Neural progenitor cell (in vitro differentiated cells): ENCODE data around the gene PSD4. TPM values are rescaled to one million over a fixed set of nuclear protein-coding genes. Genes with fewer than 3 reads are reported as not detected.

Experiments used
- DNase-seq: peaks from one replicate; pipeline ENCODE4 v3.0.0-alpha.2; 2016; ENCODE audit warnings: low spot score
- H2AFZ ChIP-seq: fragments of 200-600 bp; sonication (generic); replicated peaks from 2 replicates; pipeline ENCODE4 v1.6.1; 2016; ENCODE audit warnings: antibody characterized with exemption
- H3F3A ChIP-seq: fragments of 200-600 bp; sonication (generic); 2 replicates; pipeline ENCODE4 v1.6.1; 2016; ENCODE audit warnings: antibody characterized with exemption, low read depth
- H3K27ac ChIP-seq: fragments of 200-600 bp; sonication (generic); 2 replicates; pipeline ENCODE4 v1.5.1; 2016; ENCODE audit warnings: mild to moderate bottlenecking
- H3K27me3 ChIP-seq: fragments of 200-600 bp; sonication (generic); 2 replicates; pipeline ENCODE4 v1.6.1; 2016; ENCODE audit warnings: mild to moderate bottlenecking, moderate library complexity
- H3K36me3 ChIP-seq: fragments of 200-600 bp; sonication (generic); 2 replicates; pipeline ENCODE4 v1.5.1; 2016
- H3K4me1 ChIP-seq: fragments of 200-600 bp; sonication (generic); 2 replicates; pipeline ENCODE4 v1.6.1; 2016; ENCODE audit warnings: mixed run types
- H3K4me2 ChIP-seq: fragments of 200-600 bp; sonication (generic); 2 replicates; pipeline ENCODE4 v1.6.1; 2016
- H3K4me3 ChIP-seq: fragments of 200-600 bp; sonication (generic); 2 replicates; pipeline ENCODE4 v1.5.1; 2016
- H3K79me2 ChIP-seq: fragments of 200-600 bp; sonication (generic); 2 replicates; pipeline ENCODE4 v1.6.1; 2016; ENCODE audit warnings: low read depth
- H3K9ac ChIP-seq: fragments of 200-600 bp; sonication (generic); 2 replicates; pipeline ENCODE4 v1.6.1; 2016
- H3K9me3 ChIP-seq: fragments of 200-600 bp; sonication (generic); 2 replicates; pipeline ENCODE4 v1.5.1; 2016; ENCODE audit warnings: low read depth
- H4K20me1 ChIP-seq: fragments of 200-600 bp; sonication (generic); 2 replicates; pipeline ENCODE4 v1.6.1; 2016; ENCODE audit warnings: low read depth
- H3K27ac Mint-ChIP-seq: 3 replicates; pipeline ENCODE4 v1.8.0; 2021; ENCODE audit warnings: mixed read lengths
- H3K27me3 Mint-ChIP-seq: 2 replicates; pipeline ENCODE4 v1.8.0; 2022; ENCODE audit warnings: low read depth, mild to moderate bottlenecking, inconsistent platforms, moderate library complexity, mixed read lengths; ENCODE audit not compliant: insufficient read depth
- H3K36me3 Mint-ChIP-seq: 3 replicates; pipeline ENCODE4 v1.8.0; 2021; ENCODE audit warnings: mixed read lengths
- H3K4me1 Mint-ChIP-seq: 3 replicates; pipeline ENCODE4 v1.8.0; 2021; ENCODE audit warnings: mixed read lengths
- H3K4me3 Mint-ChIP-seq: 3 replicates; pipeline ENCODE4 v1.8.0; 2021; ENCODE audit warnings: mild to moderate bottlenecking, moderate library complexity, mixed read lengths
- H3K9me3 Mint-ChIP-seq: 3 replicates; pipeline ENCODE4 v1.8.0; 2020; ENCODE audit warnings: mixed read lengths
- EZH2 ChIP-seq: fragments of 200-600 bp; sonication (generic); IDR thresholded peaks from 2 replicates; pipeline ENCODE4 v1.6.1; 2017; ENCODE audit warnings: antibody characterized with exemption, mild to moderate bottlenecking, moderate library complexity
- EZH2phosphoT487 ChIP-seq: fragments of 200-600 bp; sonication (generic); IDR thresholded peaks from 2 replicates; pipeline ENCODE4 v1.6.1; 2017; ENCODE audit warnings: antibody characterized with exemption
- total RNA-seq: library from RNA; depleted of rRNA; stranded (reverse); fragments of >200 nt; gene quantifications from 2 replicates; pipeline ENCODE4 v1.2.3, GENCODE V29; 2015; ENCODE audit warnings: low replicate concordance
- TF ChIP-seq, protein P1 (sequence below): fragments of 200-600 bp; sonication (generic); IDR thresholded peaks from 2 replicates; pipeline ENCODE4 v1.5.1; 2017; ENCODE audit warnings: antibody characterized with exemption, mild to moderate bottlenecking

Gene PSD4
- total RNA-seq, 1 donor from 2014 or later = 0.02 TPM

DNA sequence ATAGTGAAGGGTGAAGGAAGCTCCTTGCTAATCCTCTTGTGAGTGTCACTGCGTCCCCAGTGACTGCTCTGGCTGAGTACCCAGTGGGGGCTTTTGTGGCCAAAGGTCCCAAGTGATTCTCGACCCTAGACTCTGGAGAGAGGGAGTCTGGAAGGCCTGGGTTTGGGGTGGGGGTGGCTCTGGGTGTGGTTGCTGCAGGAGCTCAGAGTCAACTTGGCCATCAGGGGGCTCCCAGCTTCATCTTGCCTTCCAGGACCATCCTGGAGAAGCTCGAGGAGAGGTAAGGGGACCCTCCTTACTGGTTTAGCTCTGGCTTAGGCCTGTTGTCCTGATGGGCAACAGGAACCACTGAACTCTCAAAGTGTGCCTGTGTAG is 592 bp downstream of the PSD4 start:
- no peaks in the 10 kb centered on the region for H3K79me2 ChIP-seq
- no peak overlapping the region for H3K4me3 ChIP-seq
- Mint-ChIP-seq H3K27me3 (peaks cover 9% of the 10 kb centered on the region), H3K4me1 (peaks cover 30% of the 10 kb centered on the region), H3K36me3 (no peaks in the 10 kb centered on the region), H3K27ac (peak overlapping the region; percentile 72), H3K4me3 (no peak overlapping the region), H3K9me3 (peaks cover 4% of the 10 kb centered on the region)
- TF ChIP-seq EZH2phosphoT487 (no peak), EZH2 (no peak)
- TF ChIP-seq, protein P1, sequence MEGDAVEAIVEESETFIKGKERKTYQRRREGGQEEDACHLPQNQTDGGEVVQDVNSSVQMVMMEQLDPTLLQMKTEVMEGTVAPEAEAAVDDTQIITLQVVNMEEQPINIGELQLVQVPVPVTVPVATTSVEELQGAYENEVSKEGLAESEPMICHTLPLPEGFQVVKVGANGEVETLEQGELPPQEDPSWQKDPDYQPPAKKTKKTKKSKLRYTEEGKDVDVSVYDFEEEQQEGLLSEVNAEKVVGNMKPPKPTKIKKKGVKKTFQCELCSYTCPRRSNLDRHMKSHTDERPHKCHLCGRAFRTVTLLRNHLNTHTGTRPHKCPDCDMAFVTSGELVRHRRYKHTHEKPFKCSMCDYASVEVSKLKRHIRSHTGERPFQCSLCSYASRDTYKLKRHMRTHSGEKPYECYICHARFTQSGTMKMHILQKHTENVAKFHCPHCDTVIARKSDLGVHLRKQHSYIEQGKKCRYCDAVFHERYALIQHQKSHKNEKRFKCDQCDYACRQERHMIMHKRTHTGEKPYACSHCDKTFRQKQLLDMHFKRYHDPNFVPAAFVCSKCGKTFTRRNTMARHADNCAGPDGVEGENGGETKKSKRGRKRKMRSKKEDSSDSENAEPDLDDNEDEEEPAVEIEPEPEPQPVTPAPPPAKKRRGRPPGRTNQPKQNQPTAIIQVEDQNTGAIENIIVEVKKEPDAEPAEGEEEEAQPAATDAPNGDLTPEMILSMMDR = no peak
- DNase-seq = no peak
- no peaks in the 10 kb centered on the region for H3K36me3 ChIP-seq
- no peak overlapping the region for H3K9ac ChIP-seq
- no peak overlapping the region for H3K4me2 ChIP-seq
- H4K20me1 ChIP-seq = no peaks in the 10 kb centered on the region
- H3K9me3 ChIP-seq = no peaks in the 10 kb centered on the region
- no peaks in the 10 kb centered on the region for H3K27me3 ChIP-seq
- no peaks in the 10 kb centered on the region for H3F3A ChIP-seq
- peaks cover 5% of the 10 kb centered on the region for H3K4me1 ChIP-seq
- H2AFZ ChIP-seq = peak overlapping the region; percentile 13
- no peak overlapping the region for H3K27ac ChIP-seq

DNA sequence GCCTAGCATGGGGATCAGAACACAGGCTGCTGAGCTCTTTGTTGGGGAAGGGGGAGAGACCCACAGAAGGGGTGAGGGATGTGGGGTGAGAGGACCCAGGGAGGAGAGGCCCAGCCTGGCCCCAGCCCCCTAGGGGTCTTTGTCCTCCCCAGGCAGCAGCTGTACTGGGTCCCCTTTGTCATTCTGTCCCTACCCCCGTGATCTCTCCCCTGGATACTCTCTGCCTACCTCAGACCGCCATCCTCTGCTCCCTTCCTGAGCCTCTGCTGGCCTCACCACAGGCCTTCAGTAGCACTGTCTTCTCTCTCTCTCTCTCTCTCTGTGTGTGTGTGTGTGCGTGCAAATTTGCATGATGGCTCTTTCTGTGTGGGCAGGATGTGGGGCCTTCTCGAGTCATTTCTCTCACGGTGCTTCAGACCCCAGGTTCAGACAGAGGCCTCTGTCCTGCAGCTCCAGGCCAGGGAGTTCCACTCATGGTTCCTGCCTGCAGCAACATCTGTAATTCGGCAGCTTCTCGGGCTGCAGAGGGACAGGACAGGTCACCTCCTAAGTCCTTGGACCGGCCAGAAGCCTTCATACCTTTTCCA is 1.4 kb downstream of the PSD4 start:
- H3K4me1 Mint-ChIP-seq = peaks cover 32% of the 10 kb centered on the region

DNA sequence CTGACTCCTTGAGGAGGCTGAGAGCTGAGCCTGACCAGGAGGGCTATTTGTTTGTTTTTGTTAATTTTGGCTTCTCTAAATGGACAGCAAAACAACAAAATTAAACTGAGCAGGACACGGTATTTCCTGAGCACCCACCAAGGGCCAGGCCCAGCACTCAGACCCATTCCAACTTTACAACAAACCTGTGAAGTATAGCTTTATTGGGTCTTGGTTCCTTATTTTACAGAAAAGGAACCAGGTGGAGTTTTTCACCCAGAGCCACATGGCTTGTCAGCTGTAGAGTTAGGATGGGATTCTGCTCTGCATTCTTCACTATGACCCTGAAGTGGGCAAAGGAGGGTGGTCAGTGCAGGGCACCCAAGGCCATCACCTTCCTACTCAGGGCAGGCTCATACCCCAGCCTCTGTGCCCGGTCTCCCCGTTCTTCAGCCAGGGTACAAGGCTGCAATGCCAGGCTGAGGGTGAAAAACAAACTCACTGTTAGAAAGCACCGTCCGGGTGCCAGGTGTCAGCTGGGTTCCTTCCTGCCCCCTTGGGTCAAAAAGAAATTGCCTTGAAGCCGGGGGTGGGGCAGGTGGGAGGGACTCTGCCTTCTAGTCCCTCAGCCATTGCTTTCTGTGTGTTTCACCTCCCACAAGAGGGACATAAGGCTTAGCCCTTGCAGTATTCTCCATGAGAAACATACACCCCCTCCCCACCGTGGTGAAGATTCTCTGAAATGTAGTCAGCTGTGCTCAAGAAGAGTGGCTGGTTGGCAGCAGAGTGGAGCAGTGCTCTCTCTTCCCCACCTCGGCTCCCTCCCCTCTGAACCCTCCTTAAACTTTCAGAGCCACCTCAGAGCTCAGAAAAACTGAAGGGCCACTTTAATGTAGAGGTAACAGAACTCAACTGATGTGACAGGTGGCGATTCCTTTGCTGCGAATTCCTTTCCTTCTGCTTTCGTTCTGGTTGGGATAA is 2.2 kb downstream of the PSD4 start:
- H3K36me3 Mint-ChIP-seq = no peaks in the 10 kb centered on the region
- no peak overlapping the region for H3K4me3 ChIP-seq
- H3K79me2 ChIP-seq = no peaks in the 10 kb centered on the region
- H3K27me3 ChIP-seq = no peaks in the 10 kb centered on the region
- no peak overlapping the region for H3K4me3 Mint-ChIP-seq
- no peaks in the 10 kb centered on the region for H3F3A ChIP-seq
- TF ChIP-seq, protein P1 = no peak
- TF ChIP-seq EZH2phosphoT487 = no peak
- TF ChIP-seq EZH2 = no peak
- no peak overlapping the region for H3K27ac Mint-ChIP-seq
- peaks cover 9% of the 10 kb centered on the region for H3K27me3 Mint-ChIP-seq
- H3K9me3 Mint-ChIP-seq = no peaks in the 10 kb centered on the region
- no peak overlapping the region for H3K4me2 ChIP-seq
- DNase-seq = no peak
- H4K20me1 ChIP-seq = no peaks in the 10 kb centered on the region
- no peaks in the 10 kb centered on the region for H3K36me3 ChIP-seq
- H3K9ac ChIP-seq = no peak overlapping the region
- peaks cover 5% of the 10 kb centered on the region for H3K4me1 ChIP-seq
- no peak overlapping the region for H3K27ac ChIP-seq
- H3K9me3 ChIP-seq = no peaks in the 10 kb centered on the region
- peaks cover 38% of the 10 kb centered on the region for H3K4me1 Mint-ChIP-seq
- H2AFZ ChIP-seq = no peak overlapping the region

More for the DNA sequence above, 1.4 kb downstream of the PSD4 start:
- peaks cover 5% of the 10 kb centered on the region for H3K4me1 ChIP-seq
- DNase-seq = no peak
- no peak overlapping the region for H3K4me2 ChIP-seq
- no peak overlapping the region for H3K4me3 Mint-ChIP-seq
- peak overlapping the region; percentile 50 for H3K27ac Mint-ChIP-seq
- no peaks in the 10 kb centered on the region for H3K79me2 ChIP-seq
- peak overlapping the region; percentile 6 for H2AFZ ChIP-seq
- no peak for TF ChIP-seq EZH2phosphoT487
- TF ChIP-seq EZH2 = no peak
- TF ChIP-seq, protein P1 = no peak
- no peaks in the 10 kb centered on the region for H3K9me3 ChIP-seq
- H3K9ac ChIP-seq = no peak overlapping the region
- no peaks in the 10 kb centered on the region for H4K20me1 ChIP-seq
- no peaks in the 10 kb centered on the region for H3K36me3 ChIP-seq
- no peaks in the 10 kb centered on the region for H3K9me3 Mint-ChIP-seq
- H3K27me3 Mint-ChIP-seq = peaks cover 6% of the 10 kb centered on the region
- H3F3A ChIP-seq = no peaks in the 10 kb centered on the region
- H3K27ac ChIP-seq = no peak overlapping the region
- no peaks in the 10 kb centered on the region for H3K36me3 Mint-ChIP-seq
- no peaks in the 10 kb centered on the region for H3K27me3 ChIP-seq
- H3K4me3 ChIP-seq = no peak overlapping the region
